Hematopoietic multipotent progenitor cell treated with erythropoietin and hydrocortisone succinate and interleukin-3 and kit ligand, for 17 days (in vitro differentiated cells): ENCODE results near the gene RNF224.

ENCODE experiments used
- DNase-seq: peaks from one replicate; pipeline ENCODE4 v3.0.0-alpha.2; 2015; ENCODE audit warnings: low spot score

The RNF224 gene

GRCh38 chr9:137273611-137274320, 46.5 kb downstream of the RNF224 start:
- no peak for DNase-seq

GRCh38 chr9:137275203-137275587, 47.9 kb downstream of the RNF224 start:
- no peak for DNase-seq

- DNase-seq: no peak
Measured at GRCh38 chr9:137275588-137276472, 48.5 kb downstream of the RNF224 start.

GRCh38 chr9:137276473-137277328, 49.4 kb downstream of the RNF224 start:
- no peak for DNase-seq

GRCh38 chr9:137277329-137278041, 50.2 kb downstream of the RNF224 start, which contains the start of gene TOR4A:
Gene TOR4A, plus strand, starts transcription at chr9:137277726. Its CDS starts 964 bp downstream, at chr9:137278690.
- no peak for DNase-seq

GRCh38 chr9:137278061-137278701, 50.9 kb downstream of the RNF224 start:
- DNase-seq: no peak
